WTC11 (cell line): ENCODE measurements around the gene RARB.

Source experiments
- ELF4 ChIP-seq: sonication (generic); formaldehyde crosslinking; IDR thresholded peaks from 2 replicates; pipeline ENCODE4 v1.8.1; 2022; ENCODE audit warnings: low read depth, mild to moderate bottlenecking, moderate library complexity, missing genetic modification reagents
- IRF2 ChIP-seq: sonication (generic); formaldehyde crosslinking; IDR thresholded peaks from 2 replicates; pipeline ENCODE4 v1.8.0; 2022; ENCODE audit warnings: low read depth, missing genetic modification reagents, borderline replicate concordance
- JUN ChIP-seq: sonication (generic); formaldehyde crosslinking; IDR thresholded peaks from 2 replicates; pipeline ENCODE4 v1.8.0; 2023; ENCODE audit warnings: mild to moderate bottlenecking, missing genetic modification reagents
- NR3C1 ChIP-seq: sonication (generic); formaldehyde crosslinking; conservative IDR thresholded peaks from 2 replicates; pipeline ENCODE4 v1.8.1; 2023; ENCODE audit warnings: low read depth, mild to moderate bottlenecking, missing genetic modification reagents
- ZNF121 ChIP-seq: sonication (generic); formaldehyde crosslinking; IDR thresholded peaks from 2 replicates; pipeline ENCODE4 v1.8.0; 2023; ENCODE audit warnings: missing genetic modification reagents
- ZNF219 ChIP-seq: sonication (generic); formaldehyde crosslinking; IDR thresholded peaks from 2 replicates; pipeline ENCODE4 v1.8.0; 2023; ENCODE audit warnings: missing genetic modification reagents, mild to moderate bottlenecking, borderline replicate concordance
- TF ChIP-seq, protein P1 (sequence below): fragments of 200-600 bp; IDR thresholded peaks from 2 replicates; pipeline ENCODE4 v1.8.0; 2022; ENCODE audit warnings: antibody characterized with exemption
- TF ChIP-seq, protein P2 (sequence below): sonication (generic); formaldehyde crosslinking; IDR thresholded peaks from 2 replicates; pipeline ENCODE4 v1.8.1; 2023; ENCODE audit warnings: mild to moderate bottlenecking, missing genetic modification reagents, moderate library complexity
- TF ChIP-seq, protein P3 (sequence below): sonication (generic); formaldehyde crosslinking; IDR thresholded peaks from 2 replicates; pipeline ENCODE4 v1.8.1; 2023; ENCODE audit warnings: mild to moderate bottlenecking, missing genetic modification reagents
- TF ChIP-seq, protein P4 (sequence below): sonication (generic); formaldehyde crosslinking; IDR thresholded peaks from 2 replicates; pipeline ENCODE4 v1.8.1; 2022; ENCODE audit warnings: missing genetic modification reagents, borderline replicate concordance

DNA sequence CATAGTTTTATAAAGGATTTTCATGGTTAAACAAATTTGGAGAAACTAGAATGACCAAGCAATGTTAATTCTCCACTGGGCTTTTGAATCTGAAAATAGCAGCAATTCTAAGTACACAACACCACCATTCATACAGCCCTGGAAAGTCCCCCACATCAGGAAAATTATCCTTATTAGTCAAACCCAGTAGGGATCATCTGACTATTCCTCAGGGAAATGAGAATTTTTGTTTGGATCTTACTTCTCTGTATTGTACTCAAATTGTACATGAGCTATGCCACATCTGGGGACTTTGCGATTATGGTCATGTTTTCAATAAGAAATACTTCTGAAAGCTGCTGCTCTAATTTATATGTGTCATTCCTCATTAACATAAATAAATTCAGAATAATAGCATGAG, 46.0 kb downstream of the RARB start:
- TF ChIP-seq, protein P1, sequence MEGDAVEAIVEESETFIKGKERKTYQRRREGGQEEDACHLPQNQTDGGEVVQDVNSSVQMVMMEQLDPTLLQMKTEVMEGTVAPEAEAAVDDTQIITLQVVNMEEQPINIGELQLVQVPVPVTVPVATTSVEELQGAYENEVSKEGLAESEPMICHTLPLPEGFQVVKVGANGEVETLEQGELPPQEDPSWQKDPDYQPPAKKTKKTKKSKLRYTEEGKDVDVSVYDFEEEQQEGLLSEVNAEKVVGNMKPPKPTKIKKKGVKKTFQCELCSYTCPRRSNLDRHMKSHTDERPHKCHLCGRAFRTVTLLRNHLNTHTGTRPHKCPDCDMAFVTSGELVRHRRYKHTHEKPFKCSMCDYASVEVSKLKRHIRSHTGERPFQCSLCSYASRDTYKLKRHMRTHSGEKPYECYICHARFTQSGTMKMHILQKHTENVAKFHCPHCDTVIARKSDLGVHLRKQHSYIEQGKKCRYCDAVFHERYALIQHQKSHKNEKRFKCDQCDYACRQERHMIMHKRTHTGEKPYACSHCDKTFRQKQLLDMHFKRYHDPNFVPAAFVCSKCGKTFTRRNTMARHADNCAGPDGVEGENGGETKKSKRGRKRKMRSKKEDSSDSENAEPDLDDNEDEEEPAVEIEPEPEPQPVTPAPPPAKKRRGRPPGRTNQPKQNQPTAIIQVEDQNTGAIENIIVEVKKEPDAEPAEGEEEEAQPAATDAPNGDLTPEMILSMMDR: no peak
- TF ChIP-seq, protein P2, sequence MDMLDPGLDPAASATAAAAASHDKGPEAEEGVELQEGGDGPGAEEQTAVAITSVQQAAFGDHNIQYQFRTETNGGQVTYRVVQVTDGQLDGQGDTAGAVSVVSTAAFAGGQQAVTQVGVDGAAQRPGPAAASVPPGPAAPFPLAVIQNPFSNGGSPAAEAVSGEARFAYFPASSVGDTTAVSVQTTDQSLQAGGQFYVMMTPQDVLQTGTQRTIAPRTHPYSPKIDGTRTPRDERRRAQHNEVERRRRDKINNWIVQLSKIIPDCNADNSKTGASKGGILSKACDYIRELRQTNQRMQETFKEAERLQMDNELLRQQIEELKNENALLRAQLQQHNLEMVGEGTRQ: no peak
- TF ChIP-seq, protein P3, sequence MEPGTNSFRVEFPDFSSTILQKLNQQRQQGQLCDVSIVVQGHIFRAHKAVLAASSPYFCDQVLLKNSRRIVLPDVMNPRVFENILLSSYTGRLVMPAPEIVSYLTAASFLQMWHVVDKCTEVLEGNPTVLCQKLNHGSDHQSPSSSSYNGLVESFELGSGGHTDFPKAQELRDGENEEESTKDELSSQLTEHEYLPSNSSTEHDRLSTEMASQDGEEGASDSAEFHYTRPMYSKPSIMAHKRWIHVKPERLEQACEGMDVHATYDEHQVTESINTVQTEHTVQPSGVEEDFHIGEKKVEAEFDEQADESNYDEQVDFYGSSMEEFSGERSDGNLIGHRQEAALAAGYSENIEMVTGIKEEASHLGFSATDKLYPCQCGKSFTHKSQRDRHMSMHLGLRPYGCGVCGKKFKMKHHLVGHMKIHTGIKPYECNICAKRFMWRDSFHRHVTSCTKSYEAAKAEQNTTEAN (CRISPR knock-in tag): no peak
- TF ChIP-seq, protein P4, sequence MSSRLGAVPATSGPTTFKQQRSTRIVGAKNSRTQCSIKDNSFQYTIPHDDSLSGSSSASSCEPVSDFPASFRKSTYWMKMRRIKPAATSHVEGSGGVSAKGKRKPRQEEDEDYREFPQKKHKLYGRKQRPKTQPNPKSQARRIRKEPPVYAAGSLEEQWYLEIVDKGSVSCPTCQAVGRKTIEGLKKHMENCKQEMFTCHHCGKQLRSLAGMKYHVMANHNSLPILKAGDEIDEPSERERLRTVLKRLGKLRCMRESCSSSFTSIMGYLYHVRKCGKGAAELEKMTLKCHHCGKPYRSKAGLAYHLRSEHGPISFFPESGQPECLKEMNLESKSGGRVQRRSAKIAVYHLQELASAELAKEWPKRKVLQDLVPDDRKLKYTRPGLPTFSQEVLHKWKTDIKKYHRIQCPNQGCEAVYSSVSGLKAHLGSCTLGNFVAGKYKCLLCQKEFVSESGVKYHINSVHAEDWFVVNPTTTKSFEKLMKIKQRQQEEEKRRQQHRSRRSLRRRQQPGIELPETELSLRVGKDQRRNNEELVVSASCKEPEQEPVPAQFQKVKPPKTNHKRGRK (CRISPR knock-in tag): no peak
- no peak for TF ChIP-seq NR3C1 (CRISPR knock-in tag)
- TF ChIP-seq JUN: no peak
- TF ChIP-seq ELF4 (CRISPR knock-in tag): no peak
- TF ChIP-seq ZNF219 (CRISPR knock-in tag): no peak
- TF ChIP-seq IRF2 (CRISPR knock-in tag): no peak
- no peak for TF ChIP-seq ZNF121 (CRISPR knock-in tag)
